HepG2 (cell line): ENCODE measurements around the gene PPFIA3. TPM values are rescaled to one million over a fixed set of nuclear protein-coding genes. Genes with fewer than 3 reads are reported as not detected.
"Not testable (repeated sequence)": the region's sequence is repeated elsewhere in the genome, so short reads cannot be mapped to it uniquely, and the experiment has no call there.

Source experiments
- ATAC-seq: fragments of 200-7000 bp; cut with Tn5 transposase; 3 replicates; pipeline ENCODE4 v1.9.1; 2020; ENCODE audit warnings: mild to moderate bottlenecking, moderate library complexity
- BruUV-seq: library from RNA; stranded (reverse); fragments of 400-500 nt; replicated peaks from 2 replicates; lab custom pipeline; 2021; lab: Mats Ljungman, UMichigan
- CTCF ChIA-PET: fragments of 300-600 bp; formaldehyde crosslinking; extraction: SDS; loops from one replicate; lab custom pipeline; 2021; ENCODE audit warnings: low total read pairs, inconsistent platforms, low intra/inter-chr PET ratio; lab: Yijun Ruan, JAX
- POLR2A ChIA-PET: fragments of 350-600 bp; sonication (Branson Sonifier 250); formaldehyde crosslinking; loops from one replicate; lab custom pipeline; 2020; ENCODE audit warnings: antibody characterized with exemption, inconsistent platforms; lab: Yijun Ruan, JAX
- DNase-seq: peaks from one replicate; pipeline ENCODE4 v3.0.0-alpha.2; 2015; ENCODE audit warnings: low spot score
- FAIRE-seq: peaks from 3 replicates; lab custom pipeline; 2011; peaks lifted over from hg19 to GRCh38; lab: Jason Lieb, UNC
- H2AFZ ChIP-seq: one replicate; pipeline ENCODE4 v1.6.1; 2011; ENCODE audit warnings: low read length, inconsistent platforms
- H3K27ac ChIP-seq: fragments of 300-600 bp; 3 replicates; pipeline ENCODE4 v1.8.0; 2011; ENCODE audit warnings: mixed run types, mild to moderate bottlenecking, mixed read lengths, low read length, inconsistent platforms; ENCODE audit not compliant: insufficient read depth; ENCODE audit errors: extremely low read length
- H3K27me3 ChIP-seq, 2 experiments: fragments of 200-600 bp in 1 of 2; 2 replicates in 1 of 2; 3 replicates in 1 of 2; pipeline versions ENCODE4 v1.6.0 to v1.8.0; 2011; ENCODE audit warnings: low read length in 2 of 2, mild to moderate bottlenecking in 2 of 2, moderate library complexity in 2 of 2, inconsistent platforms in 1 of 2; ENCODE audit not compliant: insufficient read depth in 2 of 2, control insufficient read depth in 1 of 2
- H3K36me3 ChIP-seq, 2 experiments: fragments of 200-600 bp in 1 of 2; replicated peaks in 1 of 2; 2 replicates in 1 of 2; 3 replicates in 1 of 2; pipeline versions ENCODE4 v1.5.1 to v1.8.0; 2011; ENCODE audit warnings: low read length in 2 of 2, inconsistent platforms in 1 of 2; ENCODE audit not compliant: insufficient read depth in 2 of 2, control insufficient read depth in 1 of 2
- H3K4me1 ChIP-seq: 2 replicates; pipeline ENCODE4 v1.5.1; 2012; ENCODE audit warnings: low read length, inconsistent platforms; ENCODE audit not compliant: insufficient read depth
- H3K4me2 ChIP-seq: 2 replicates; pipeline ENCODE4 v1.6.0; 2011; ENCODE audit warnings: low read depth, low read length, inconsistent platforms
- H3K4me3 ChIP-seq, 3 experiments: fragments of 200-600 bp in 1 of 3; sonication (generic), shearing (Covaris generic) in 1 of 3; replicated peaks in 1 of 3; 2 replicates each; pipeline ENCODE4 v1.5.1; 2011 to 2016; ENCODE audit warnings: low read length in 3 of 3, inconsistent platforms in 2 of 3, low read depth in 2 of 3, mild to moderate bottlenecking in 2 of 3, control low read depth in 1 of 3, mixed read lengths in 1 of 3; ENCODE audit not compliant: insufficient read depth in 1 of 3
- H3K79me2 ChIP-seq: one replicate; pipeline ENCODE4 v1.6.1; 2011; ENCODE audit warnings: low read length, inconsistent platforms; ENCODE audit not compliant: insufficient read depth
- H3K9ac ChIP-seq: 2 replicates; pipeline ENCODE4 v1.6.0; 2011; ENCODE audit warnings: mild to moderate bottlenecking, low read depth, low read length, inconsistent platforms; ENCODE audit not compliant: insufficient read depth
- H3K9me3 ChIP-seq: 2 replicates; pipeline ENCODE4 v1.5.1; 2012; ENCODE audit warnings: mild to moderate bottlenecking, low read length
- H4K20me1 ChIP-seq: 2 replicates; pipeline ENCODE4 v1.6.0; 2011; ENCODE audit warnings: inconsistent platforms, mild to moderate bottlenecking, low read length, moderate library complexity; ENCODE audit not compliant: insufficient read depth
- ARID4A ChIP-seq: sonication (generic); formaldehyde crosslinking; IDR thresholded peaks from 2 replicates; pipeline ENCODE4 v1.5.0; 2020; ENCODE audit warnings: mild to moderate bottlenecking, missing genetic modification reagents, borderline replicate concordance
- ARID5B ChIP-seq: IDR thresholded peaks from 2 replicates; pipeline ENCODE4 v1.4.0; 2020; ENCODE audit warnings: mild to moderate bottlenecking, missing genetic modification reagents
- CTCF ChIP-seq: sonication (generic); formaldehyde crosslinking; IDR thresholded peaks from 2 replicates; pipeline ENCODE4 v1.5.0; 2020; ENCODE audit warnings: mild to moderate bottlenecking, missing genetic modification reagents, moderate library complexity
- THAP9 ChIP-seq: sonication (generic); formaldehyde crosslinking; IDR thresholded peaks from 2 replicates; pipeline ENCODE4; 2020; ENCODE audit warnings: missing genetic modification reagents, mild to moderate bottlenecking, borderline replicate concordance
- THRA ChIP-seq: sonication (generic); formaldehyde crosslinking; IDR thresholded peaks from 2 replicates; pipeline ENCODE4 v1.4.0; 2020; ENCODE audit warnings: missing genetic modification reagents, borderline replicate concordance
- ZNF639 ChIP-seq: conservative IDR thresholded peaks from 2 replicates; pipeline ENCODE4 v1.6.1; 2018; ENCODE audit warnings: missing genetic modification reagents
- WGBS: methylation state at CpG from one replicate; pipeline ENCODE4 v1.1.6; 2017; ENCODE audit warnings: low lambda C conversion rate; 5-methylcytosine and 5-hydroxymethylcytosine counted together
- in situ Hi-C: cut with HindIII; loops from 2 replicates; pipeline ENCODE4 v1.10.0; 2017; ENCODE audit warnings: low pct_unique_long_range_greater_than_20kb; ENCODE audit not compliant: extremely low pct_ligation_motif_present
- intact Hi-C: fragments of 100-400 bp; cut with micrococcal nuclease; formaldehyde crosslinking; loops from one replicate; pipeline ENCODE4 v1.10.0; 2022; ENCODE audit not compliant: unreplicated experiment
- polyA plus RNA-seq, 8 experiments: library from polyadenylated mRNA; depleted of rRNA in 3 of 8; stranded (reverse) in 7 of 8; unstranded in 1 of 8; fragments of >200 nt; fragmentation: Illumina TruSeq in 4 of 8; extraction: Trizol in 4 of 8; gene quantifications; 2 replicates each; pipeline versions ENCODE4 v1.2.1 to v1.2.3, GENCODE V29; 2011 to 2016; ENCODE audit warnings: low read depth in 4 of 8, missing spikeins in 1 of 8, mixed read lengths in 1 of 8; ENCODE audit not compliant: insufficient read depth in 1 of 8
- total RNA-seq, 5 experiments: library from RNA; depleted of rRNA; stranded (reverse); fragments of >200 nt; fragmentation: Illumina TruSeq; extraction: Trizol; gene quantifications; 2 replicates each; pipeline ENCODE4 v1.2.3, GENCODE V29; 2016; ENCODE audit warnings: low read depth in 1 of 5

PPFIA3 gene
- total and polyA plus RNA-seq, 2 of the 13 experiments (the other 11 are each of a cell fraction or from before 2014, with no cell fraction given): 6.7 to 8.6 TPM

- H3K9me3 ChIP-seq, in situ Hi-C loops, H3K36me3 ChIP-seq, BruUV-seq, intact Hi-C loops, ATAC-seq, H3K4me2 ChIP-seq, H4K20me1 ChIP-seq, H3K27ac ChIP-seq, H3K79me2 ChIP-seq, H2AFZ ChIP-seq, H3K9ac ChIP-seq, POLR2A ChIA-PET, H3K4me1 ChIP-seq, H3K4me3 ChIP-seq: not testable (repeated sequence)
- 8% methylated on average over 8 of the region's 9 CpGs for WGBS
- FAIRE-seq (peak; percentile 46), DNase-seq (peak; percentile 20)
- CTCF ChIA-PET: interaction anchor here (0.8 kb wide), 1 partner anchor 133 kb away, joined by 3 read pairs; no protein-coding TSS in a partner anchor
- peaks cover 2 to 22% of the 10 kb centered on the region in 2 experiments for H3K27me3 ChIP-seq
- TF ChIP-seq CTCF (CRISPR knock-in tag) (peak; percentile 87), ARID5B (CRISPR knock-in tag) (0 out of 2 replicates have a peak, but pooled peaks have one; percentile 21), THRA (CRISPR knock-in tag) (peak; percentile 18; the same call in 1 of the 2 replicates), ARID4A (CRISPR knock-in tag) (peak; percentile 19; the same call in 1 of the 2 replicates), ZNF639 (CRISPR knock-in tag) (0 out of 2 replicates have a peak, but pooled peaks have one; percentile 34), THAP9 (CRISPR knock-in tag) (0 out of 2 replicates have a peak, but pooled peaks have one; percentile 27)
These were observed 44.5 kb upstream of the PPFIA3 start for GRCh38 chr19:49074869-49075268.
